Effector memory CD4-positive, alpha-beta T cell (primary cell): ENCODE measurements around the gene HNRNPF.
"Not testable (repeated sequence)": the region's sequence is repeated elsewhere in the genome, so short reads cannot be mapped to it uniquely, and the experiment has no call there.

Experiments used
- DNase-seq, 3 donors: peaks; one replicate each; pipeline ENCODE4 v3.0.0-alpha.2; 2020
- H3K27ac ChIP-seq: 2 replicates; pipeline ENCODE4 v1.7.0; 2013; ENCODE audit warnings: mild to moderate bottlenecking, low read length, moderate library complexity; ENCODE audit not compliant: insufficient read depth, poor library complexity, severe bottlenecking
- H3K27me3 ChIP-seq: replicated peaks from 2 replicates; pipeline ENCODE4 v1.7.0; 2013; ENCODE audit warnings: mild to moderate bottlenecking, low read length; ENCODE audit not compliant: insufficient read depth, control insufficient read depth, poor library complexity, severe bottlenecking
- H3K36me3 ChIP-seq: 2 replicates; pipeline ENCODE4 v1.7.0; 2013; ENCODE audit warnings: mild to moderate bottlenecking, low read length, moderate library complexity; ENCODE audit not compliant: control insufficient read depth, insufficient read depth
- H3K4me1 ChIP-seq: 2 replicates; pipeline ENCODE4 v1.7.0; 2013; ENCODE audit warnings: low read length, mild to moderate bottlenecking; ENCODE audit not compliant: control insufficient read depth, insufficient read depth, poor library complexity, severe bottlenecking
- H3K4me3 ChIP-seq: 2 replicates; pipeline ENCODE4 v1.7.0; 2013; ENCODE audit warnings: low read length, low read depth, mild to moderate bottlenecking; ENCODE audit not compliant: insufficient read depth, poor library complexity, severe bottlenecking
- H3K9me3 ChIP-seq: 2 replicates; pipeline ENCODE4 v1.7.0; 2013; ENCODE audit warnings: mild to moderate bottlenecking, low read length, moderate library complexity; ENCODE audit not compliant: control insufficient read depth

The HNRNPF gene

DNA sequence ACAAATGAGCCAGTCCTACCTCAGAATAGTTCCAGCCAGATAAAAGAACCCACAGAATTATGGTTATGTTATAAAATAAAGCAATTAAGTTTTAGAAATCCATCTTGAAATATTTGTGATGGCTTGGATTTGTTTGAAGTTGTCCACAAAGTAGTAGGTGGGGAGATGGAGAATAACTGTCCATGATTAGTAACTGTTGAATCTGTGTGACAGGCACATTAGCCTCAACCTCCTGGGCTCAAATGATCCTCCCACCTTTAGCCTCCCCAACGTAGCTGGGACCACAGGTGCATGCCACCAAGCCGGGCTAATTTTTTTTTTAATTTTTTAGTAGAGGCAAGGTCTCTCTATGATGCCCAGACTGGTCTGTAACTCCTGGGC, 10.1 kb downstream of the HNRNPF start:
- H3K4me1 ChIP-seq = peaks cover 64% of the 10 kb centered on the region
- H3K36me3 ChIP-seq = peaks cover 9% of the 10 kb centered on the region
- no peak overlapping the region for H3K4me3 ChIP-seq
- H3K27me3 ChIP-seq = no peaks in the 10 kb centered on the region
- H3K27ac ChIP-seq = peak overlapping the region; percentile 95
- no peaks in the 10 kb centered on the region for H3K9me3 ChIP-seq
- no peak for DNase-seq

DNA sequence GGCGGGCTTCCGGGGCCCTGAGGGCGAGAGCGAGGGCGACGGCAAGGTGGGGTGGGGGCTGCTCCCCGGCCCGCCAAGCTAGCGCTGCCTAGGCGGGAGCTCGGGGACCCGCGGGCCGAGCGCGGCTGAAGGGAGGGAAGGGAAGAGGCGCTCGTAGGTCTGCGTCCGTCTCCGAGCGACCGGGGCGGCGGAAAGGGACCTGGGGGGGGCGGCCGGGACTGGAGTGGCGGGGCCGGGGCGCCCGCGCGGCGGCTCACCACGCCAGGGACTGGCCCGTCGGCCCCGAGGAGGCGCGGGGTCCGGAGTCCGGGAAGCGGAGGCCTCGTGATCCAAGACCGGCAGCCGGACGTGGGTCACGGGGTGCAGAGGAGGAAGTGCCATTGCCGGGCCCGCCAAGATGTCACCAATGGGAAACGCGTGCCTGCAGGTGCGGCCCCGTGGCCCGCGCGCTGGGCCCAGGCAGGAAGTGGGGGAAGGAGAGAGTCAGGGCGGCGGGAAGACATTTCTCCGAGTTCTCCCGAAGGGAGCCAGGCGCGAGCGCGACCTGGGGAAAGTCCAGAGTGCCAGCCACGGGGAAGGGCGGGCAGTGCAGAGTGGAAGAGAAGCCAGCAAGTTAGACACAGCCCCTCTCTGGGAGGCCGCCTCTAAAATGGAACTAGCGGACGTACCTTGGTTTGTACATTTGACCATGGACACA, 11.9 kb downstream of the HNRNPF start:
- H3K4me1 ChIP-seq = peaks cover 53% of the 10 kb centered on the region

DNA sequence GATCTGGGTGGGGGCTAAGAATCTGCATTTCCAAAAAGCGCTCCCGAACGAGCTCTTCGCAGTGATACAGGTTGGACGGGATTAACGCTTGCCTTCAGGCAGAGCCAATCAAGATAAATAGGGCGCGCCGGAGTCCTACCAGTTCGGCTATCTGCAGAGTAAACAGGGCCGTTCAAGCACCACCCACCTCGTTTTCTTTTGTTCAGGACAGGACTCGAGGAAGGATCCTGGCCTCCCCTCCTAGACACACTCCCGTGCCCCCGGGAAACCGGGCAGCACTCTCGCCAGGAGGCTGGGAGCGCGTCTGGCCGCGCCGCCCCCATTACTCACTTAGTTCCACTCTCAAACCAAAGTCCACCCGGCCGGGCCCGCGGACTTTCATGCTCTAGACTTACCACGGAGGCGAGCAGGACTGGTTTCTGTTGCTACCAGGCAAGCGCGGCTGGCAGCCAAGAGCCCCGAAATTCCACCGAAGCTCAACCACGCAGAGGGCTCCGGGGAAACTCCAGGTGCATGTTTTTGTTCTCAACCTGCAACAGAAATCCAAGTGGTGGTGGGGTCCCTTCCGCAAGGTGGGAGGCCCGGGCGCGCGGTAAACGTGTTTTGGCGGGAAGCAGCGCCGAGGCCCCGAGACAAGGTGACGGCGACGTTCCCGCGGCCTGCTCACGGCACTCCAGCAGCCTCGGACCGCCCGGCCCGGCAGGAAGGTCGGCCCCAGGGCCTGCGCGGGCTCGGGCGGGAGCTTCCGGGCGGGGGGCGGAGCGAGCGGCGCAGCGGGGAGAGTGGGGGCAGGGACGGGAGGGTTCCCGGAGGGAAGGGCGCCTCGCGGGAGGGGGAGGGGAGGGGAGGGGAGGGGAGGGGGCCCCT, 12.7 kb downstream of the HNRNPF start:
- H3K9me3 ChIP-seq = no peaks in the 10 kb centered on the region
- H3K36me3 ChIP-seq = peaks cover 27% of the 10 kb centered on the region
- peaks cover 49% of the 10 kb centered on the region for H3K4me1 ChIP-seq
- DNase-seq = peak; percentile 47 to 60 (median 57)
- peak overlapping the region; percentile 95 for H3K27ac ChIP-seq
- peak overlapping the region; percentile 63 for H3K4me3 ChIP-seq
- H3K27me3 ChIP-seq = no peaks in the 10 kb centered on the region

More for the DNA sequence above, 11.9 kb downstream of the HNRNPF start:
- Histone ChIP-seq H3K27ac (peak overlapping the region; percentile 95), H3K9me3 (no peaks in the 10 kb centered on the region), H3K27me3 (no peaks in the 10 kb centered on the region), H3K36me3 (peaks cover 21% of the 10 kb centered on the region), H3K4me3 (peak overlapping the region; percentile 63)
- peak; percentile 64 to 78 (median 66) for DNase-seq

DNA sequence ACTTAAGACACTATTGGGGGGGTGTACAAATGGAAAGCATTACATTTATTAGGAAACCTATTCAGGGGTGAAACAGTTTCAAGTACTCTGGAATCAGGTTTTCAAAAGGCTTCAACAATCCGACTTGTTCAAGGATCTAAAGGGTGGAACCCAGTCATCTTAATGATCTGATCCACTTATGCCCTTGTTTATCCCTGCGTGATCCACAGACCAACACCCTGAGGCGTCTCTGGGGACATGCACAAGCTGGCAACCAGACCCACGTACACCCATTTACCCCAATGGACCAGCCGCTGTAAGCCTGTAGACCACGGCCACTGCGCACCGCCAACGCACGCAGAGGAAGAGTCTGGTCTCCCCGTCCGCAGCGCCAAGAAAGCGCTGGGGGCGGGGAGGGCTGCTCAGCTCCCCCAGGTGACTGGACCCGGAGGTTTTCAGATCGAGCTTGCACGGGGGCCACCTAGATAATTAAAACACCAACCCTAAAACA, 13.4 kb downstream of the HNRNPF start:
- Histone ChIP-seq H3K36me3 (peaks cover 34% of the 10 kb centered on the region), H3K4me3 (peak overlapping the region; percentile 63), H3K27me3 (no peaks in the 10 kb centered on the region), H3K9me3 (no peaks in the 10 kb centered on the region), H3K27ac (peak overlapping the region; percentile 95), H3K4me1 (peaks cover 48% of the 10 kb centered on the region)
- peak in 2 of 3 donors; percentile 9 to 19 for DNase-seq

DNA sequence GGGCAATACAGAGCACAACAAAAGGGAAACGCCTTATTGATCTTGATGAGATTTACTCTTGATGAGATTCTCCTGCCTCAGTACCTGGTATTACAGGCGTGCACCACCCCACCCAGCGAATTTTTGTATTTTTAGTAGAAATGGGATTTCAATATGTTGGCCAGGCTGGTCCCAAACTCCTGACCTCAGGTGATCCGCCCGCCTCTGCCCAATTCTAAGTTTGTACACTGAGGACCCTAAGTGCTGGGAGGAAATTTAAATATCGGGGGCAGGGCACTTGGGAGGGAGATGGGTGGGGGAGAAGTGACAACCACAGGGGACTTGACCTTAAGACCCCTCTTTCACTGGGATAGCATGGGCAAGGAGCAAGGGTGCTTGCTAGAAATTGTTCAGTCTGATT, 14.1 kb downstream of the HNRNPF start:
- peaks cover 41% of the 10 kb centered on the region for H3K36me3 ChIP-seq
- no peak for DNase-seq
- peaks cover 48% of the 10 kb centered on the region for H3K4me1 ChIP-seq
- H3K27me3 ChIP-seq = no peaks in the 10 kb centered on the region
- H3K27ac ChIP-seq = peak overlapping the region; percentile 95
- H3K9me3 ChIP-seq = no peaks in the 10 kb centered on the region
- peak overlapping the region; percentile 23 for H3K4me3 ChIP-seq

DNA sequence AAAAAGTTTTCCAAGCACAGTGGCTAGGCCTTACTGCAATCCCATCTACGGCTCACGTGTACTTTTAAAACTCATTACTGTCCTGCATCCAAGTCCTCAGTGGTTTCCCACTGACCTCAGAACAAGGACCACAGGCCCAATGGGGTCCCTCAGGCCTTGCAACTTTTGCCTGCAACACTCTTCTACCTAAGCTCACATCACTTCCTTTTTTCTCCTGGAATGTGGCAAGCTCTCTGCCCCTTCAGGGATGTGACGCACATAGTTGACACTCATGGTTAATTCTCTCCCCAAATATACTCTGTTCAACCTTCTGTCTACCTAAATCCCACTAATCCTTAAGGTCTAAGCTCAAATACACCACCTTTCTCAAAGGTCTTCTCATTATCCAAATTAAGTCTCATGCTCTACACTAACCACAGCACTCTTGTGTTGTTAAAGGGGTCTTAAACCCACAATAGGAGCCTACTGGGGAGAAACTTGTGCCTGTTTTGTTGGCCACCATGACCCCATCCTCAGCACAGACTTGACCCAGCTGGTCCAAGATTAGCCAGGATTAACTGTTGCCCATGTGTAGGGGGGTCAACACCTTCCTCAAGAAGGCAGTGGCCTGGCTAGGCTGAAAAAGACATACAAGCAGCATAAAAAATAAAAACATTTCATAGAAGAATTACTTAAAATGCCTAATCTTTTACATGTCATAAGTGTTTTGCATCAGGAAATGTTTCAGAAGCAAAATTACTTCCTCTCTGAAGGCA, 15.2 kb downstream of the HNRNPF start:
- peak overlapping the region; percentile 95 for H3K27ac ChIP-seq
- H3K4me3 ChIP-seq = no peak overlapping the region
- no peaks in the 10 kb centered on the region for H3K9me3 ChIP-seq
- no peak for DNase-seq
- peaks cover 50% of the 10 kb centered on the region for H3K36me3 ChIP-seq
- H3K4me1 ChIP-seq = peaks cover 43% of the 10 kb centered on the region
- no peaks in the 10 kb centered on the region for H3K27me3 ChIP-seq

DNA sequence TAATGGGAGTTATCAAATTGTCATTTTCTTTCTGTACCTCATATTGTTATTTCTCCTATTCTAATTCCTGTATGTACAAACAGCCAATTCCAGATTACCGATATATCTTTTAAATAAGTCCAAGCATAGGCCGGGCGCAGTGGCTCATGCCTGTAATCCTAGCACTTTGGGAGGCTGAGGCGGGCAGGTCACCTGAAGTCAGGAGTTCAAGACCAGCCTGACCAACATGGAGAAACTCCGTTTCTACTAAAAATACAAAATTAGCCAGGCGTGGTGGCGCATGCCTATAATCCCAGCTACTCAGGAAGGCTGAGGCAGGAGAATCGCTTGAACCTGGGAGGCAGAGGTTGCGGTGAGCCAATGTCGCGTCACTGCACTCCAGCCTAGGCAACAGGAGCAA, 15.8 kb downstream of the HNRNPF start:
- not testable (repeated sequence) for H3K9me3 ChIP-seq, H3K27me3 ChIP-seq, DNase-seq, H3K4me3 ChIP-seq
- Histone ChIP-seq H3K36me3 (peaks cover 55% of the 10 kb centered on the region), H3K4me1 (peaks cover 42% of the 10 kb centered on the region), H3K27ac (peak overlapping the region; percentile 24)

DNA sequence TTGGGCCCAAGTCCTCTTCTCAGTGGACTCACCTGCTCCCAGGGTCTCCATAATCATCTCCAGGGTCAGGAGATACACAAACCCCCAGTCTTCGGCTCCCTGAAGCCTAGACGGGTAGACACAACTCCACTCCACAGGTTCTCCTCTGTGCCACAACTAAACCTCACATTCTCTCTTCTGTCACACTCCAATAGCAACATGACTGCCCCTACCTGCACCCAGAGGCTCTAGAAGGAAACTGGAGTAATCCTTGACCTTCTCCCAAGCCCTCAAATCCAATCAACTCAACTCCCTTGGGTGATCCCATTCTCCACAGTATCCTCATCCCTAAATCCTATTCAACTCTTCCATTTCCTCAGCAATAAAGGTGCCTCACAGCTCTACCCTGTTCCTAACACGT, 16.2 kb downstream of the HNRNPF start:
- H3K27me3 ChIP-seq = no peaks in the 10 kb centered on the region
- no peak overlapping the region for H3K4me3 ChIP-seq
- H3K27ac ChIP-seq = peak overlapping the region; percentile 24
- H3K4me1 ChIP-seq = peaks cover 46% of the 10 kb centered on the region
- no peaks in the 10 kb centered on the region for H3K9me3 ChIP-seq
- no peak for DNase-seq
- peaks cover 59% of the 10 kb centered on the region for H3K36me3 ChIP-seq

DNA sequence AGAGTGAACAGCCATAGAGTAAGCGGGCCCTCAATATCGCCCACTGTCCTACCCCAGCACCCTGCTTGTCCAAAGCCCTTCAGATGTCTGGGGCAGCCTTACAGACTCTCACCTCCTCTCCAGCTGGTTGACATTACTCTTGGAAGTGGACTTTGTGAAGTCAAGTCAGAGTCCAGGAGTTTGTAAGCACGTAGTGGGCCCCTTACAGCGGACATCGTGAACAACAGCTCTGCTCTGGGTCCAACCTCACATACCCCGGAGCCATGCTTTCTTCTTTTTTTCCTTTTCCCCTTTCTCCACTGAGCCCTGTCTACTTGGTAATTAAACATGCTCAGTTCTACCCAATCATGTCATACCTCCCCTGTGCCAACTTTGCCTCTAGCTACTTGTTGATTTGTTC, 17.5 kb downstream of the HNRNPF start:
- no peak overlapping the region for H3K4me3 ChIP-seq
- peak overlapping the region; percentile 42 for H3K27ac ChIP-seq
- H3K9me3 ChIP-seq = no peaks in the 10 kb centered on the region
- DNase-seq = no peak
- H3K4me1 ChIP-seq = peaks cover 42% of the 10 kb centered on the region
- H3K27me3 ChIP-seq = no peaks in the 10 kb centered on the region
- H3K36me3 ChIP-seq = peaks cover 71% of the 10 kb centered on the region
